ENCODE measurements around the gene CNKSR1.

Gene CNKSR1

DNA sequence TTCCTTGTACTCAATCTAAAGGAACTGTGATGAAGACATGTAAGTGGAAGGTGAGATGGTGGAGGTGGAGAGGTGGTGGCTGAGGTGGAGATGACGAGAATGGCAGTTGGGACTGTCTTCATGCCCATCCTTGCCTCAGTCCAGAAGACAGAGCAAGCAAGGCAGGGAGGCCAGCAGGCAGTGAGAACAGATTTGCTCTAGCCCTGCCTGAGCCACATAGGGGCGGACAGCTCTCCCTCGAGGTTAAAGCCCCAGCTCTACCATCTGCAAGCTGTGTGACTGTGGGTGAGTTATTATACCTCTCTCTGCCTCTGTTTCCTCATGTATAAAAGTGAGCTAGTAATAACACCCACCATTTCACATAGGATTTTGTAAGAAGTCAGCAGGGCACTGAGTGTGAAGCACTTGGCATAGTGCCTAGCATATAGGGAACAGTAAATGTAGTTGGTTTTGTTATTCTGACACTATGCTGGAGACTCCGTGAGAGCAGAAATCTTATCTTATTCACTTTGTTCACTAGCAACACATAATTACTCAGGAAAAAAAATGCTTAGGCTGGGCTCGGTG lies 23.2 kb upstream of the CNKSR1 start:
- H4K20me1 ChIP-seq (ENCODE audit: insufficient read depth, low read length), result no peaks in the 10 kb centered on the region
- no peaks in the 10 kb centered on the region for H3K9me3 ChIP-seq (ENCODE audit: insufficient read depth, low read length)
- no peak overlapping the region for H2AFZ ChIP-seq (ENCODE audit: low read depth, low read length)
- TF ChIP-seq, protein P1, sequence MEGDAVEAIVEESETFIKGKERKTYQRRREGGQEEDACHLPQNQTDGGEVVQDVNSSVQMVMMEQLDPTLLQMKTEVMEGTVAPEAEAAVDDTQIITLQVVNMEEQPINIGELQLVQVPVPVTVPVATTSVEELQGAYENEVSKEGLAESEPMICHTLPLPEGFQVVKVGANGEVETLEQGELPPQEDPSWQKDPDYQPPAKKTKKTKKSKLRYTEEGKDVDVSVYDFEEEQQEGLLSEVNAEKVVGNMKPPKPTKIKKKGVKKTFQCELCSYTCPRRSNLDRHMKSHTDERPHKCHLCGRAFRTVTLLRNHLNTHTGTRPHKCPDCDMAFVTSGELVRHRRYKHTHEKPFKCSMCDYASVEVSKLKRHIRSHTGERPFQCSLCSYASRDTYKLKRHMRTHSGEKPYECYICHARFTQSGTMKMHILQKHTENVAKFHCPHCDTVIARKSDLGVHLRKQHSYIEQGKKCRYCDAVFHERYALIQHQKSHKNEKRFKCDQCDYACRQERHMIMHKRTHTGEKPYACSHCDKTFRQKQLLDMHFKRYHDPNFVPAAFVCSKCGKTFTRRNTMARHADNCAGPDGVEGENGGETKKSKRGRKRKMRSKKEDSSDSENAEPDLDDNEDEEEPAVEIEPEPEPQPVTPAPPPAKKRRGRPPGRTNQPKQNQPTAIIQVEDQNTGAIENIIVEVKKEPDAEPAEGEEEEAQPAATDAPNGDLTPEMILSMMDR (IDR thresholded peaks at IDR 0.05; ENCODE audit: low read depth, low read length), result no peak
- TF ChIP-seq EZH2phosphoT487 (IDR thresholded peaks at IDR 0.05; ENCODE audit: low read depth), result no peak
- H3K27ac ChIP-seq (ENCODE audit: low read length), result no peak overlapping the region
- H3K36me3 ChIP-seq (replicated peaks; ENCODE audit: low read depth, low read length), result no peaks in the 10 kb centered on the region
- H3K4me1 ChIP-seq (ENCODE audit: low read length), result no peaks in the 10 kb centered on the region
- H3K79me2 ChIP-seq (ENCODE audit: low read length), result no peaks in the 10 kb centered on the region
- no peak overlapping the region for H3K9ac ChIP-seq (ENCODE audit: low read length)
- no peak overlapping the region for H3K4me2 ChIP-seq (ENCODE audit: low read length)
- H3K4me3 ChIP-seq (ENCODE audit: low read length), result no peak overlapping the region
- H3K27me3 ChIP-seq (ENCODE audit: low read depth, low read length), result no peaks in the 10 kb centered on the region; the same call in 1 of the 2 replicates

DNA sequence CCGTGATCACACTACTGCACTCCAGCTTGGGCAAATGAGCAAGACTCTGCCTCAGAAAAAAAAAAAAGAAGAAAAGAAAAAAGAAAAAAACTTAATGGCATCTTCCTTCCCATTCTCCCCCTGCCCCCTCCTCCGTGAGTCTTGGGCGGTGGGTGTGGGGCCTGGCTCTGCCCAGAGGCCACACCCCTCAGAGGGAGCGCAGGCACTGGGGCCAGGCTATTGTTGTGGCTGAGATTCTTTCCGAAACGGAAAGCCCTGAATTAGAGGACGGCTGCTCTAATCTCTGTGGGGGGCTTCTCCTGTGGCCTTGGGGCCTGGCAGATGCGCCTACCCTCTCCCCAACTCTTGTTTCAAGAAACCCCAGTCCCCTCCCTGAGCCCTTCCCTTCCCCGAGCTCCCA lies 22.5 kb upstream of the CNKSR1 start:
- H3K9me3 ChIP-seq (ENCODE audit: insufficient read depth, low read length), result no peaks in the 10 kb centered on the region
- H3K36me3 ChIP-seq (replicated peaks; ENCODE audit: low read depth, low read length), result no peaks in the 10 kb centered on the region
- H3K4me2 ChIP-seq (ENCODE audit: low read length), result no peak overlapping the region
- H3K27me3 ChIP-seq (ENCODE audit: low read depth, low read length), result no peaks in the 10 kb centered on the region; the same call in 1 of the 2 replicates
- H4K20me1 ChIP-seq (ENCODE audit: insufficient read depth, low read length), result no peaks in the 10 kb centered on the region
- H2AFZ ChIP-seq (ENCODE audit: low read depth, low read length), result no peak overlapping the region
- H3K79me2 ChIP-seq (ENCODE audit: low read length), result no peaks in the 10 kb centered on the region
- TF ChIP-seq EZH2phosphoT487 (IDR thresholded peaks at IDR 0.05; ENCODE audit: low read depth), result no peak
- TF ChIP-seq, protein P1 (IDR thresholded peaks at IDR 0.05; ENCODE audit: low read depth, low read length), result no peak
- no peak overlapping the region for H3K27ac ChIP-seq (ENCODE audit: low read length)
- no peak overlapping the region for H3K4me3 ChIP-seq (ENCODE audit: low read length)
- no peaks in the 10 kb centered on the region for H3K4me1 ChIP-seq (ENCODE audit: low read length)
- H3K9ac ChIP-seq (ENCODE audit: low read length), result no peak overlapping the region

DNA sequence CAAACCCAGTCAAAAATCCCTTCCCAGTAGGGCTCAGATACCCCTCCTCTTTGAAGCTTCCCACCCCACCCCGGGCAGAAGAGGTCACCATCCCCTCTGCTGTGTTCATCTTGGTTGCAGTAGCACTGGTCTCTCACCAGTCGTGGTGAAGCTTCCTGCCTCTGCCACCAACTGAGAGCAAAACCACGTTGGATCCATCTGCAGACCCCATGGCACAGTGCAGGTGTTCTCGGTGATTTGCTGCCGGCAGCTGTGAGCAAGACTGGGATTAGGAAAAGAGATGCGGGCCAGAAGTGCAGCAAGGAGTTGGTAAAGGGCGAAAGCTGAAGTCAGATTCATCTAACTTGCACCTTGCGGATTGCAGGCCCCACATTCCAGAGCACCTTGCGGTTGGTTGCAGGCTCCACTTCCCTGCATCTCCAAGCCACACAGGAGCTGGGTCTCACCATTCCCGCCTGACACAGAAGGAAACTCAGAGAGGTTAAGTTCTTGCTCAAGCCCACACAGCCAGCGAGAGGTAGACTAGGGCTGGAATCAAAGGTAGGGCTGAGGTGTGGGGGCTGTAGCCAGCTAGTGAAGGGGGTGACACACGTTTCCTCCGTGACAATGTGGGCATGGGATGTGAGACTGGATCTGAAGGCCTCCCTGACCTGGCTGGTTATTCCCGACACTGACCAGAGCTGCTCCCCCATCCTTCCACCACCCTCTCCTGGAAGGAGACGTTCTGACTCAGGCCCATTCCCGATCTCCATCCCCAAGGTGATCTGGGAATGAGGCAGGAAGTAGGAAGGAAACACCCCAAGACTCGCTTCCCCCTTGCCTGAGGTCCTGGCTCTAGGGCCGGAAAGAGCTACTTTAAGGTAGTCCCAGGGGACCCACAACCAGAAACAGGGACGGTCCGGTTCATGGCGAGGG lies 21.7 kb upstream of the CNKSR1 start:
- H3K4me2 ChIP-seq (ENCODE audit: low read length), result no peak overlapping the region
- no peaks in the 10 kb centered on the region for H3K36me3 ChIP-seq (replicated peaks; ENCODE audit: low read depth, low read length)
- no peak overlapping the region for H3K4me3 ChIP-seq (ENCODE audit: low read length)
- H3K9me3 ChIP-seq (ENCODE audit: insufficient read depth, low read length), result no peaks in the 10 kb centered on the region
- TF ChIP-seq, protein P1 (IDR thresholded peaks at IDR 0.05; ENCODE audit: low read depth, low read length), result no peak
- TF ChIP-seq EZH2phosphoT487 (IDR thresholded peaks at IDR 0.05; ENCODE audit: low read depth), result no peak
- H2AFZ ChIP-seq (ENCODE audit: low read depth, low read length), result no peak overlapping the region
- H3K27ac ChIP-seq (ENCODE audit: low read length), result no peak overlapping the region
- no peaks in the 10 kb centered on the region for H3K4me1 ChIP-seq (ENCODE audit: low read length)
- no peaks in the 10 kb centered on the region for H3K79me2 ChIP-seq (ENCODE audit: low read length)
- no peaks in the 10 kb centered on the region for H3K27me3 ChIP-seq (ENCODE audit: low read depth, low read length)
- no peaks in the 10 kb centered on the region for H4K20me1 ChIP-seq (ENCODE audit: insufficient read depth, low read length)
- no peak overlapping the region for H3K9ac ChIP-seq (ENCODE audit: low read length)

DNA sequence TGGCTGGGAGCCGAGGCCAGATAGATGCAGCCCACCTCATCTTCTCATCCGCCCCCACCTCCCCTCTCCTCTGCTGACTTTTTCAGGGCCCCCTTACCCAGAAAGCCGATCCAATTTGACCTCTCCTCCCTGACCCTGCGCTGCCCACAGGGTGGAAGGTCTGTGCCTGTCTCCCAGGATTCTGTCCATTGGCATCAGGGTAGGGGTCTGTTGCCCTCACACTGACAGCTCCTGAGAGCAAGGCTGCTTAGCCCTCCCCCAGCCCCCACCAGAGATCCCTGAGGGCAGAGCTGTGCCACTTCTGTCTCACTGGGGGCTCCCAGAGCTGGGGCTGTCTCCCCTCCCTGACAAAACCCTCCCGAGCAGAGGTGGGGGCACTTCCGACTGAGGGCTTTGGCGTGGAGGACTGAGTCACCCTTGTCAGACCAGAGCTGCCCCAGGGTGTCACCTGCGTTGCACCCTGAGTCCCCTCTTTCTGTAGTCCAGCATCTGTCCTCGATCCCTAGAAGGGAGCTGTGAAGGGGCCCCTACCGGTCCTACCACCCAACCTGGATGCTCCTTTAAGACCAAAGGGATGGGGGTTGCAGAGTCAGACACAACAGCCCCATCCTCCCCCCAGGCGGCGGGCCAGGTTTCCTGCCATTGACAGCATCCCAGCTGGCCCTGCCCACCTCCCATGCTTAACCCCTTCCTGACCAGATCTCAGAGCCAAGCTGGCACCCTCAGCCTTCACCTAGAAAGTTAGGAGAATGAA lies 20.8 kb upstream of the CNKSR1 start:
- Histone ChIP-seq H3K9me3 (ENCODE audit: insufficient read depth, low read length) (no peaks in the 10 kb centered on the region), H3K9ac (ENCODE audit: low read length) (no peak overlapping the region), H2AFZ (ENCODE audit: low read depth, low read length) (no peak overlapping the region), H4K20me1 (ENCODE audit: insufficient read depth, low read length) (no peaks in the 10 kb centered on the region), H3K4me1 (ENCODE audit: low read length) (no peaks in the 10 kb centered on the region), H3K27me3 (ENCODE audit: low read depth, low read length) (no peaks in the 10 kb centered on the region), H3K36me3 (replicated peaks; ENCODE audit: low read depth, low read length) (no peaks in the 10 kb centered on the region), H3K27ac (ENCODE audit: low read length) (no peak overlapping the region), H3K4me2 (ENCODE audit: low read length) (no peak overlapping the region), H3K4me3 (ENCODE audit: low read length) (no peak overlapping the region), H3K79me2 (ENCODE audit: low read length) (no peaks in the 10 kb centered on the region)
- TF ChIP-seq, protein P1 (IDR thresholded peaks at IDR 0.05; ENCODE audit: low read depth, low read length), result no peak
- no peak for TF ChIP-seq EZH2phosphoT487 (IDR thresholded peaks at IDR 0.05; ENCODE audit: low read depth)

All from OCI-LY3 (cell line).